Left renal pelvis (tissue), 4 donors: Measurements from ENCODE around the gene HOXD11. TPM values are rescaled to one million over a fixed set of nuclear protein-coding genes. Genes with fewer than 3 reads are reported as not detected.

Experiments
- DNase-seq, 4 donors: peaks; one replicate each; pipeline ENCODE4 v3.0.0-alpha.2; 2013; ENCODE audit warnings: low read depth in 4 of 4, low spot score in 3 of 4
- polyA plus RNA-seq, 4 donors: library from polyadenylated mRNA; unstranded; fragments of 120-200 nt; gene quantifications; one replicate each; pipeline ENCODE4 v1.2.1, GENCODE V29; 2013; ENCODE audit not compliant: insufficient read length in 4 of 4

Gene HOXD11
- polyA plus RNA-seq, 4 donors = 45.8 to 76.0 (median 63.4) TPM

DNA sequence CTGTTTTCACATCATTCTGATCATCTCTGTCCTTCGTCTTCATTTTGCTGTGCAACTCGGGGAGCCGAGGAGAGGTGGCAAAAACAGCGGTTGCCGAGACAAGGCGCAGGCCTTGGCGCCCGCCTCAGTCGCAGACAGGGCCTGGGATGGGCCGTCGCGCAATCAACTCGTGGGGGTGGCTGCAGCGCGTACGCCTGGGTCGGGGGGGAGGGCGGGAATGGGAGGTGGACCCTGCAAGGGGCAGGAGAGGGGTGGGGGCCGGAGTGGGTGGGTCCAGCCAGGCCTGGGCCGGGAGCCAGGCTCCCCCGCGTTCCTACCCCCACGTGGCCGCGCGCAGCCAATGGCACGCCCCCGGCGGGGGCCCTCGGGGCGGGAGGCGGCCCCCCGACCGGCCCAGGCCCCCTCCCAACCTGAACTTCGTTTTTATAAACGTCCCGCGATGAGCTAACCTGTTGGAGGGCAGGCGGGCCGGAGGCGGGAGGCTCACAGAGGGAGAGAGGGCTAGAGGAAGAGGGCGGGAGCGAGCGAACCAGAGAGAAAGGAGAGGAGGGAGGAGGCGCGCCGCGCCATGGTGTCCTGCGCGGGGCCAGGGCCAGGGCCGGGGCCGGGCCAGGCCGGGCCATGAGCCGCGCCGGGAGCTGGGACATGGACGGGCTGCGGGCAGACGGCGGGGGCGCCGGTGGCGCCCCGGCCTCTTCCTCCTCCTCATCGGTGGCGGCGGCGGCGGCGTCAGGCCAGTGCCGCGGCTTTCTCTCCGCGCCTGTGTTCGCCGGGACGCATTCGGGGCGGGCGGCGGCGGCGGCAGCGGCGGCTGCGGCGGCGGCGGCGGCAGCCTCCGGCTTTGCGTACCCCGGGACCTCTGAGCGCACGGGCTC lies 14.6 kb upstream of the HOXD11 start, which contains the start of gene HOXD13:
Gene HOXD13, plus strand, starts transcription at position 452 of the 875 bp plus-strand sequence. Its CDS starts 170 bp downstream, at position 622.
- no peak for DNase-seq

DNA sequence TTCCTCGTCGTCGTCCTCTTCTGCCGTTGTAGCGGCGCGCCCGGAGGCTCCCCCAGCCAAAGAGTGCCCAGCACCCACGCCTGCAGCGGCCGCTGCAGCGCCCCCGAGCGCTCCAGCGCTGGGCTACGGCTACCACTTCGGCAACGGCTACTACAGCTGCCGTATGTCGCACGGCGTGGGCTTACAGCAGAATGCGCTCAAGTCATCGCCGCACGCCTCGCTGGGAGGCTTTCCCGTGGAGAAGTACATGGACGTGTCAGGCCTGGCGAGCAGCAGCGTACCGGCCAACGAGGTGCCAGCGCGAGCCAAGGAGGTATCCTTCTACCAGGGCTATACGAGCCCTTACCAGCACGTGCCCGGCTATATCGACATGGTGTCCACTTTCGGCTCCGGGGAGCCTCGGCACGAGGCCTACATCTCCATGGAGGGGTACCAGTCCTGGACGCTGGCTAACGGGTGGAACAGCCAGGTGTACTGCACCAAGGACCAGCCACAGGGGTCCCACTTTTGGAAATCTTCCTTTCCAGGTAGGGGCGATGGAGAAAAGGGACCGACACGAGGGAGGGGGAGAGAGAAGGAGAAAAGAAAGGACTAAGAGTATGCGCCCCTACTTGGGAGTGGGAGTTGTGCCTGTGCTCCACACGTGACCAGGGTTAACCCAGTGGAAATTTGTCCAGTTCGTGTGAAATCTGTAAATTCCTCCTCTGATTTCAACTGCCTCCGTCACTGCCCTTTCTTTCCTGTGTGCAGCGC lies 13.8 kb upstream of the HOXD11 start:
- no peak for DNase-seq

DNA sequence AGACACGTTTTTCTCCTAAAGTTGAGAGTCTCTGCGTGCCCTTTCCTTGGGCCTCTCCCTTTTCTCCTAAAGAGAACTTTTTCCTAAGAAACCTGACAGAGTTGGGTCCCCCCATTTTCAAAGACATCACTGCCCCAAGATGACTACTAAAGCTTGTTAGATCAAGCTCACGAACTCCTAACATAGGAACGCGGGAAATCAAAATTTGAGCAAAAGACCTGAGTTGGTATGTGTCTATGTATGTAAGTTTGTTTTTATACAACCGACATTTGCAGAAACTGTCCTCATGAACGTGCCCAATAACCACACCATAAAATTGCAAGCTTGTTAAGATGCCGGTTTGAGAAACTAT lies 13.2 kb upstream of the HOXD11 start:
- DNase-seq = no peak

DNA sequence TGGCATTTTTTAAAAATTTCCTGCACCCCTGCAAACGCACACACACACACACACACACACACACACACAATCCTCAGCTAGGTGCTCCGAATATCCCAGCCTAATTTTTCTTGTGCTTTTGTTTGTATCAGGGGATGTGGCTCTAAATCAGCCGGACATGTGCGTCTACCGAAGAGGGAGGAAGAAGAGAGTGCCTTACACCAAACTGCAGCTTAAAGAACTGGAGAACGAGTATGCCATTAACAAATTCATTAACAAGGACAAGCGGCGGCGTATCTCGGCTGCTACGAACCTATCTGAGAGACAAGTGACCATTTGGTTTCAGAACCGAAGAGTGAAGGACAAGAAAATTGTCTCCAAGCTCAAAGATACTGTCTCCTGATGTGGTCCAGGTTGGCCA lies 12.7 kb upstream of the HOXD11 start:
- no peak for DNase-seq

DNA sequence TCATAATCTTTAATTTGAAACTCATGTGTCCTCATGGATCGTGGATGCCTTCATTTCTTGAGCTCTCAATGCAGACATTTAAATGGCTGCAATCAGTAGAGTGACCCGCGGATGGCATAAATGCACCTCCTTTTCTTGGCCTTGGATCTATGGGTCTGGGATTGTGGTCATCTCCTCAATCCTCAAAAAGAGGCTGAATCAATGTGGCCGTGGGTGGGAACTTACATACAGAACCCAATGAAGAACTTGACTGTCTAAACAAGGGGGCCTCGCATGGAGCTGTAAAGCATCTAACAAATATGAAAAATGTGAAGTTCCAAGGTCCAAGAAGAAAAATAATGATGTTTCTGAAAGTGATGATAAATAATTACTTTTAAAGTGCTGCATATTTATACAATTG lies 11.7 kb upstream of the HOXD11 start:
- no peak for DNase-seq

DNA sequence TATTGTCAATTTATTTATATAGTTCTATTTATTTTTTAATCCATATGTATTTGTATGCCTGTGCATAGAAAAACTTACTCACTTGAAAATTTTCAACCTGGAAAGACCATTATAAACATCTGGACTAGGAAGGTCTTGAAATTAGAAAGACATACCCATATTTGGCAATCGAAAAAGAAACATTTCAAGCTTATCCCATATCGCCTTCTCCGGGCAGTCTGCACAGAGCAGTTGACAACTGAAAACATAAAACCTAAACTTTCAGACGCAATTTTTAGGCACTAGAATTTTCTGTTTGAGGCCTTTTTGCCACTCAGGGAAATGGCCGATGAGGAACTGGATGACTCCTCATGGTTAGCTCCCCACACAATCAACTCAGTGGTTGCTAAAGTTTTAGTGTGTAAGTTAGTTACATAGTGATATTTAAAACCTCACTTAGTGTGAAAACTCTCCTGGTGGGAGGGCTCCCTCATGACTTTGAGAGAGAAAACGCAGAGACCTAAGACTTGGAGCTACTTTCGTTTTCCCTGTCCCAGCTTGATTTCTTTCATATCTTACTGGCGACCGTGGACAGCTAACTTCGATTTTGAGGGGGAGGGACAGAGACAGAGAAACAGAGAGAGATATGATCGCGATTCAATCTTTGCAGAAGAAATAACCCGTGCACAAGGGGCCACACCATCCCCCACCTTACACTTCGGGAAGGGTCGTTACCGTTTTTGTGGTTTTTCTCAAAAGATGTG lies 10.7 kb upstream of the HOXD11 start:
- DNase-seq = no peak

DNA sequence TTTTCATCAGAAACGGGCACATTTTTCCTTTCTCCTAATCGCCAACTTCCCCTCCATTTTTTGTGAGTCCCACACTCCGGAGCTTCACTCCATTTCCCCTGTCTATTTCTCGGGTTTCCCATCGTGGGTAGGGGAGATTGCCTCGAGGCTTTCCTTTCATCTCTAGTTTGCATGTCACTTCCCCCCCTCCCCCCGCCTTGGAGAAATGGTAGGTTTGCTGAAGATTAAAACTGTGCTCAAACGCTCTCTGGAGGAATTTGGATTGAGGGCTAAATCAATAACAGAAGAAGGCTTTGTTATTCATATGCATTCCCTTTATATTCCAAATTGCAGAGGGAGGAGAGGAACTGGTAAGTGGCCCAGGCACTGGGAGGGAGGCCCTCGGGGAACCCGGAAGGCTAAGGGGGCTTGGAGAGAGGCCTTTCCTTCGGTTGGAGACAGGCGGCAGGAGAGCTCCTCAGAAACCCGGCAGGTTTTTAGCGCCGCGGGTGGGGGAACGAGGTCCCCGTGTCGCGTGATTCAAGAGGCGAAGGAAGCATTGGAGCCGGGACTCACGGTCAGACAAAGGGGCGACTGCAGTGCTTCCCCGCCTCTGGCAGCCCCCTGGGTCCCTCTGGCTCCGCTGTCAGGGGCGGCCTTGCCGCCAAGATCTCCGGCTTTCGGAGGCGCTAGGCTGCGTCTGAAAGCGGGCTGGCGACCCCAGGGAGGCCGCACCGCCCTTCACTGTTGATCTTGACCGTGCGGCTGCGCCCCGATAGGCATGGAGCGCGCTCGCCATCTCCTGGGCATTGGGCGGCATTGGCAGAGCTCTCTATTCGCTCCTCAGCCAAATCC lies 9.9 kb upstream of the HOXD11 start:
- DNase-seq = no peak

DNA sequence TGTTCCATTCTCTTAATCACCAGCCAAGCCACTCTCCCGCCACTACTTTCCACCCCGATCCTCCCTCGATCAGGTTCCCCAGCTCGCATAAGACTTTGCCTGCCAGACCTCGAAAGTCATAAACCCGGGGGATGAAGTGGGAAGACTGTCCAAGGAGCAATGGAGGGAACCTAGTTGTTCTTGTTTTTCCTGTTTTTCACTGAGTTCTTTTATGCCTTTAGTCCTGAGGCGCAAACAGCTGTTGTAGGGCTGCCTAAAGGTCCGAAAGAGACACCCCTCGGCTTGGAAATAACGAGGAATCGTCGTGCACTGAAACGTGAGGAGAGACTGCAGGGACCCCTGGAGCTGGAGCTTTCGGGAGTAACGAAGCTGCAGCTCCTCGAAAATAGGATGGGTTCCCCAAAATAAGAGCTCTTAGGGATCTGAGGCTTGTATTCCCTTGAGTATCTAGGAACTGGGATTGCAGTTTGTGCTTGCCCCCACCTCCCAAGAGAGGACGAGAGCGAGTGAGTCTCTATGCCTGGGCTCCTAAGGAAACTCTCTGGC lies 9.2 kb upstream of the HOXD11 start:
- DNase-seq = no peak

DNA sequence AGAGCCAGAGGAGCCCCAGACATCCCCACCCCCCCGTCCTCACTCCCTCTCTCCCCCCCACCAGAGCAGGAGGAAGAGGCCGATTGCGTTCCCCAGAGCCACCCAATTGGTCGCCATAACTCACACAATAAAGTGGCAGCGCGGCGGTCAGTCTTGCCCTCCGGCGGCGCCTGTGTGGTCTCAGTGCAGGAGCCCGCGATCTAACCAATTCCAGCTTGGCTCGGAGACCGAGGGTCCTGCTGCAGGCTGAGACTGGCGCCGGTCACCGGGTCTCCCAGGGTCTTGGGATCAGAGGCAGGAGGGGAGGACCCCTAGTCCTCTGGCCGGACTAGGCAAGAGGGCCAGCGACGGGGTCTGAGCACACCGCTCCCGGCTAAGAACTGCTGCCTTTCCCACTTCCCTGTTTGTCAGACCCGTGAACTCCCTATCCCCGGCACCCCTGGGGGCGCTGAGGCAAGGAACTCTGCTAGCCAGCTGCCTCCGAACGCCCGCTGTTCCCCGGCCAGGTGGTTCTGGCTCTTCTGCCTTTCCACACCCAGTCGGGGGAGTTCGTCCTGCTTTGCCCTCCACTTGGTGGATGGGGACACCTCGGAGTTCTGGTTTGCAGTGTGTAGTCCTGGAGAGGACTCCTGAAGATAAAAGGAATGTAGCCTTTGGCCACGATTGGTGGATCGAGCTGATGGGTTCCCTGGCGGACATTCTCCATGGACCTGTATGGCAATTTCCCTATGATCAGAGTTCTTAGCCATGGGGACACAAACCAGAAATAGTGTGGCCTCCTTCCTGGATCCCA lies 8.5 kb upstream of the HOXD11 start:
- no peak for DNase-seq

DNA sequence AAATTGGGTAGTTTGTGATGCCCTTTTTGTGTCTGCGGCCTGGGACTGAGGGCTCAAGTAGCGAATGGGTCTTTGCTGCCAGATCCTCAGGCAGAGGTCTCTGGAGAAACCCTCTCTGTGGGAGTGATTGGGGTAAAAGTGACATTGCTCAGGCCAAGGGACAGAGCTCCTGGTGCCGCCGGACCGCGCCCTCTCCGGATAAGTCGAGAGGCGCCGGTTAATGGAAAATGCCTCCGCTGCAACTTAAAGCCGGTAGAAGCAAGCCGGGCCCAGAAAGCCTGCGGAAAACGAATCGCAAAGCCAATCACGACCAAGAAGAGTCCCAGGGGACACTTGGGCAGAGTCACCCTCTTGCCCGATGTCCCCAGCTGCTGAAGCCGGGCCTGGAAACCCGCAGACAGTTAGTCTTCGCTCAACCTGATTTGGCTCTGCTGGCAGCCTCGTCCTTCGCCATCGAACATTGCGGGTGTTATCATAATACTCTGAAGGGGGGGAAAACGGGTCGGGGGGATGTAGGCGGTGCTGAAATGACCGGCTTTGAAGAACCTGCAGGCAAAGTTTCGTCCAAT lies 7.8 kb upstream of the HOXD11 start:
- DNase-seq = no peak

DNA sequence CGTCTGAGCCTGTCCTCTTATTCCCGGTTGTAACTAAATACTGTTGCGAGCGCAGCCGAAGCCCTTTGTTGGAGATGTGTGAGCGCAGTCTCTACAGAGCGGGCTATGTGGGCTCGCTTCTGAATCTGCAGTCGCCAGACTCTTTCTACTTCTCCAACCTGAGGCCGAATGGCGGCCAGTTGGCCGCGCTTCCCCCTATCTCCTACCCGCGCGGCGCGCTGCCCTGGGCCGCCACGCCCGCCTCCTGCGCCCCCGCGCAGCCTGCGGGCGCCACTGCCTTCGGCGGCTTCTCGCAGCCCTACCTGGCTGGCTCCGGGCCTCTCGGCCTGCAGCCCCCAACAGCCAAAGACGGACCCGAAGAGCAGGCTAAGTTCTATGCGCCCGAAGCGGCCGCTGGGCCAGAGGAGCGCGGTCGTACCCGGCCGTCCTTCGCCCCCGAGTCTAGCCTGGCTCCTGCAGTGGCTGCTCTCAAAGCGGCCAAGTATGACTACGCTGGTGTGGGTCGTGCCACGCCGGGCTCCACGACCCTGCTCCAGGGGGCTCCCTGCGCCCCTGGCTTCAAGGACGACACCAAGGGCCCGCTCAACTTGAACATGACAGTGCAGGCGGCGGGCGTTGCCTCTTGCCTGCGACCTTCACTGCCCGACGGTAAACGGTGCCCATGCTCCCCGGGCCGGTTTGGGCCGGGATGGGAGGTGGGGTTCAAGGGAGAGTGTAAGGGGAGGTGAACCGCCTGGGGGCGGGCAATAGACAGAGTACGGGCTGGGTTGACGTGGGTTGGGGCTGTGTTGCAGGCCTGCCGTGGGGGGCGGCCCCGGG lies 7.1 kb upstream of the HOXD11 start, which contains the start of gene HOXD12:
Gene HOXD12, plus strand, starts transcription at position 68 of the 819 bp plus-strand sequence. Its CDS starts 7 bp downstream, at position 75.
- DNase-seq = no peak

DNA sequence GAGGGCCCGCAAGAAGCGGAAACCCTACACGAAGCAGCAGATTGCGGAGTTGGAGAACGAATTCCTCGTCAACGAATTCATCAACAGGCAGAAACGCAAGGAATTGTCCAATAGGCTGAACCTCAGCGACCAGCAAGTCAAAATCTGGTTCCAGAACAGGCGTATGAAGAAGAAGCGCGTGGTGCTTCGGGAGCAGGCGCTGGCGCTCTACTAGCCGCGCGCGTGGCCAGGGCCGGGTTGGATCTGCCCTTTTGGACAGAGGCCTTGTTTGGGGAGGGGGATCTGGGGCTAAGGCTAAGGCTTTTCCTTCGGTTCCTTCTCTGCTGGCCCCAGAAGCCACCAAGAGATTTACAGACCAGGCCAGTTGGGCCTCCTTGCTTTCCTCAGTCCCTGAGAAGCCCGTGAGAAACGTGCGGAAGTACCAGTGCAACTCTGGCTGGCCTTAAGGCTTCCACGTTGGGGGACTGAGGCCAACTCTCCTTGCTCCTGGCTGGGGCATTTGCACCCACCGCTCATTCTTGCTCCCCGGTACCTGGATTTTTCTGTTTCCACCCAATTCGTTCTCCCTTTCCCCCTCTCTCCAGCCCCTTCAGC lies 6.4 kb upstream of the HOXD11 start:
- DNase-seq = no peak

DNA sequence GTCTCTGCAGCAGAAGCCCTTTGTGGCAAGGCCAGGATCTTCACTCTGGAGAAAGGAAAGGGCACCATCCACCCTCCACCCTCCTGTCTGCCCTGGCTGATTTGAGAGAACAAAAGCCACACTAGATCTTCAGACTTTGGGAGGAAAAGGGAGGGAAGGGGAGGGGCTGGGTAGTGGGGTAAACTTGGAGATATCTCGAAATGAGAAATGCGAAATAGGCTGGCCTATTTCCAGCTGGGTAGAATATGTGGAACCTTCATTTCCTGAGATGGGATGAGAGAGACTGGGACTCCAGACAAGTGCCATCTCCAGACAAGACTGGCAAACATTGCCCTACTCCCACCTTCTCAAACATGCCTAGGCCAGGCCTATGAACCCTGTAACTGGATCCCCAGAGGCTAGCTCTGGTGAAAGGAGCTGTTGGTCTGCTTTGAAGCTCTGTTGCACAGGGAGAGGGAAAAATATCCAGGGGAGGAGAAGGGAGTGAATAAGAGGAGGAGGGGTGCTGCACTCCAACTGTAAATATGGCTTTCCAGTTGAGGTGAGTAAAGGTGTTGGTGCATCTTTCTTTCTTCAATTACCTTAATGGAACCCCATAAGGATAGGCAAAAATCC lies 5.8 kb upstream of the HOXD11 start:
- no peak for DNase-seq

DNA sequence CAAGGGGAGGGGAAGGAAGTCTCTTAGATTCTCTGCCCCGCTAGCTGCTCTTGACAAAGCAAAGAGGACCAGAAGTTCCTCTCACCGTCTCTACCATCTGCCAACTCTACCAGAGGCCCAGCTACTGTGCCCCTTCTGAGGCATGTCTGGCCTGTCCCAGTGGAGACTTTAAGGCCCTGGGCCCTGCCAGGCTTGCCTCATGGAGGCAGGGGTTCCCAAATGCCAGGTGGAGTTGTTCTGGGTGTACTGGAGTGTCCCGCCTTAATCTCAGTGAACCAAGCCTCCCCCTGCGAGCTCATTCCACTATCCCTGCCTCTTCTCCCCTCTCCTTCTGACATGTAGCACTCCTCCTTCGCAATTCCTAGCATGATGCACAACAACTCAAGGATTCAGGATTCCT lies 5.2 kb upstream of the HOXD11 start:
- no peak for DNase-seq

DNA sequence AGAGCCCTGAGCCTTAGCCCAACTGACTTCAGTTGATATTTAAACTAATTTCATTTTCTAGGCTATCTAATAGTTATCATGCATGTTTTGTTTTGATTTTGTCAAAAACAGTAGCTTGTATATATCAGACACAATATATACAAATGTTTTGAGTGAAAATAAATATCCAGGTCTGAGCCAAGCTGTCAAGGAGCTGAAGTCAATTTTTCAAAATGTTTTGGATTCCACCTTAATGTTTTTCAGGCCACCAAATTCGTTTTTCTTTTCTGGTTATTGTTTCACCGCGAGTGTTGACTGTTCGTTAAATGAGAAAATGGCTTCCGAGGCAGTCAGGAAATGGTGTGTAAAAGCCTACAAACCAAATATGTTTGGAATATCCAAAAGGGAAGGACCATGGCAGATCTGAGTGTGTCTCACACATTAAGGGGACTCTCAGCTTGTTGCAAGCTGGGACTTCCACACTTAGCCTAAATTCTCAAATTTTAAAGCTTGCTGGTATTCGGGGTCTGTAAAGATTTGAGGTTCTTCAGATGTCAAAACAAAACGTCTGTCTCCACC lies 4.7 kb upstream of the HOXD11 start:
- no peak for DNase-seq

DNA sequence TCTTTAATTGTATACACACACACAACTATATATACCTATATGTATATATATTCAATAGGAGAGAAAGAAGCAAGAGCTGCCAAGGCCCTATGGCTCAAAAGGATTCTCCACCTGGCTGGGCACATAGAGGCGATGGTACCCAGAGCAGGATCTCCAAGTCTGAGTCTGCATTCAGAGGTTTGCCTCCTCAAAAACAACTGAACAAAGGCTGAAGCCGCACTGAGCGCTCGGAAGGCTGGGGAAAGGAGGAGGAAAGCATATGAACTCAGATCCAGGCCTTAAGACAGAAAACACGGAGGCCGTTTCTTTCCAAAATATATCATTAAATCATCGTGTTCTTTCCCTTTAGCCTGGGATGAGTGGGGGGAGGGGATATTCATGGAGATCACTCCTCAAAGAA lies 3.9 kb upstream of the HOXD11 start:
- no peak for DNase-seq
